ENCODE data around the gene PC. TPM values are rescaled to one million over a fixed set of nuclear protein-coding genes. Genes with fewer than 3 reads are reported as not detected.

The PC gene
- total RNA-seq, 5 donors from 2014 or later (not counting 1 experiment from before 2014, with no cell fraction given) = 6.2 to 10.0 (median 7.4) TPM

- Mint-ChIP-seq H3K4me3 (no peak overlapping the region), H3K27ac (no peak overlapping the region), H3K27me3 (no peaks in the 10 kb centered on the region), H3K4me1 (no peaks in the 10 kb centered on the region), H3K36me3 (no peaks in the 10 kb centered on the region), H3K9me3 (no peaks in the 10 kb centered on the region)
- no peak overlapping the region for H3K27ac ChIP-seq (ENCODE audit: low read length)
- ChIA-PET CTCF (no interaction called here), POLR2A (no interaction called here)
- H3K27me3 ChIP-seq (replicated peaks in 1 of 2; ENCODE audit: control insufficient read depth in 2 of 2, extremely low read depth in 1 of 2, insufficient read depth in 2 of 2, low read length in 1 of 2) = peaks cover 0 to 8% of the 10 kb centered on the region in 2 experiments
- H3K9me3 ChIP-seq = no peaks in the 10 kb centered on the region
- H3K4me3 ChIP-seq (ENCODE audit: control insufficient read depth in 1 of 2, extremely low read depth in 1 of 2, low read length in 1 of 2) = no peak overlapping the region
- H3K36me3 ChIP-seq (ENCODE audit: control insufficient read depth in 2 of 2, extremely low read depth in 1 of 2, insufficient read depth in 1 of 2, low read length in 1 of 2) = no peaks in the 10 kb centered on the region
- DNase-seq = no peak
- no peaks in the 10 kb centered on the region for H3K4me1 ChIP-seq (ENCODE audit: control insufficient read depth in 1 of 2, extremely low read depth in 1 of 2, insufficient read depth in 2 of 2, low read length in 2 of 2)
- 84% methylated on average over 5 of the region's 8 CpGs for WGBS (ENCODE audit: insufficient coverage)
- no peak for ATAC-seq (replicated peaks in 1 of 4)
These were observed 53.1 kb downstream of the PC start for GRCh38 chr11:66904981-66905521.

- no peaks in the 10 kb centered on the region for H3K9me3 Mint-ChIP-seq
- no peak for DNase-seq
These were observed 53.6 kb downstream of the PC start for GRCh38 chr11:66904561-66904960.

GRCh38 chr11:66904055-66904454 is 54.1 kb downstream of the PC start:
- CTCF ChIA-PET = no interaction called here
- no peaks in the 10 kb centered on the region for H3K4me1 Mint-ChIP-seq

More at GRCh38 chr11:66904561-66904960, 53.6 kb downstream of the PC start:
- CTCF ChIA-PET = no interaction called here
- POLR2A ChIA-PET = no interaction called here
- Histone ChIP-seq H3K4me1 (ENCODE audit: control insufficient read depth in 1 of 2, extremely low read depth in 1 of 2, insufficient read depth in 2 of 2, low read length in 2 of 2) (no peaks in the 10 kb centered on the region), H3K4me3 (ENCODE audit: control insufficient read depth in 1 of 2, extremely low read depth in 1 of 2, low read length in 1 of 2) (no peak overlapping the region), H3K9me3 (no peaks in the 10 kb centered on the region), H3K27me3 (replicated peaks in 1 of 2; ENCODE audit: control insufficient read depth in 2 of 2, extremely low read depth in 1 of 2, insufficient read depth in 2 of 2, low read length in 1 of 2) (peaks cover 0 to 8% of the 10 kb centered on the region in 2 experiments), H3K27ac (ENCODE audit: low read length) (no peak overlapping the region), H3K36me3 (ENCODE audit: control insufficient read depth in 2 of 2, extremely low read depth in 1 of 2, insufficient read depth in 1 of 2, low read length in 1 of 2) (no peaks in the 10 kb centered on the region)
- H3K27me3 Mint-ChIP-seq = no peaks in the 10 kb centered on the region
- no CpG with 5 or more reads among the region's 6 CpGs for WGBS (ENCODE audit: insufficient coverage)
- H3K36me3 Mint-ChIP-seq = no peaks in the 10 kb centered on the region
- H3K4me3 Mint-ChIP-seq = no peak overlapping the region
- no peak for ATAC-seq (replicated peaks in 1 of 4)
- H3K27ac Mint-ChIP-seq = no peak overlapping the region
- H3K4me1 Mint-ChIP-seq = no peaks in the 10 kb centered on the region

GRCh38 chr11:66902486-66903177 is 55.6 kb downstream of the PC start:
- no peaks in the 10 kb centered on the region for H3K9me3 Mint-ChIP-seq
- ChIA-PET POLR2A (interaction anchor here in 1 of 2 donors (0.5 kb wide), 1 partner anchor 216 kb away, joined by 4 read pairs; no protein-coding TSS in a partner anchor), CTCF (no interaction called here)
- no peaks in the 10 kb centered on the region for H3K36me3 ChIP-seq (ENCODE audit: control insufficient read depth in 2 of 2, extremely low read depth in 1 of 2, insufficient read depth in 1 of 2, low read length in 1 of 2)
- H3K4me1 Mint-ChIP-seq = no peaks in the 10 kb centered on the region
- H3K9me3 ChIP-seq = no peaks in the 10 kb centered on the region
- peaks cover 0 to 9% of the 10 kb centered on the region in 2 experiments for H3K27me3 ChIP-seq (replicated peaks in 1 of 2; ENCODE audit: control insufficient read depth in 2 of 2, extremely low read depth in 1 of 2, insufficient read depth in 2 of 2, low read length in 1 of 2)
- H3K27ac ChIP-seq (ENCODE audit: low read length) = no peak overlapping the region
- H3K4me1 ChIP-seq (ENCODE audit: control insufficient read depth in 1 of 2, extremely low read depth in 1 of 2, insufficient read depth in 2 of 2, low read length in 2 of 2) = no peaks in the 10 kb centered on the region
- no peaks in the 10 kb centered on the region for H3K27me3 Mint-ChIP-seq
- H3K27ac Mint-ChIP-seq = no peak overlapping the region
- DNase-seq (no peak), ATAC-seq (replicated peaks in 1 of 4) (no peak)
- no peak overlapping the region for H3K4me3 Mint-ChIP-seq
- WGBS (ENCODE audit: insufficient coverage) = 100% methylated on average over 2 of the region's 15 CpGs
- H3K36me3 Mint-ChIP-seq = no peaks in the 10 kb centered on the region
- no peak overlapping the region for H3K4me3 ChIP-seq (ENCODE audit: control insufficient read depth in 1 of 2, extremely low read depth in 1 of 2, low read length in 1 of 2)

More at GRCh38 chr11:66904055-66904454, 54.1 kb downstream of the PC start:
- Histone ChIP-seq H3K27ac (ENCODE audit: low read length) (no peak overlapping the region), H3K4me1 (ENCODE audit: control insufficient read depth in 1 of 2, extremely low read depth in 1 of 2, insufficient read depth in 2 of 2, low read length in 2 of 2) (no peaks in the 10 kb centered on the region), H3K9me3 (no peaks in the 10 kb centered on the region), H3K27me3 (replicated peaks in 1 of 2; ENCODE audit: control insufficient read depth in 2 of 2, extremely low read depth in 1 of 2, insufficient read depth in 2 of 2, low read length in 1 of 2) (peaks cover 0 to 9% of the 10 kb centered on the region in 2 experiments), H3K36me3 (ENCODE audit: control insufficient read depth in 2 of 2, extremely low read depth in 1 of 2, insufficient read depth in 1 of 2, low read length in 1 of 2) (no peaks in the 10 kb centered on the region), H3K4me3 (ENCODE audit: control insufficient read depth in 1 of 2, extremely low read depth in 1 of 2, low read length in 1 of 2) (no peak overlapping the region)
- WGBS (ENCODE audit: insufficient coverage) = 90% methylated on average over 3 of the region's 3 CpGs
- no peaks in the 10 kb centered on the region for H3K27me3 Mint-ChIP-seq
- no peak overlapping the region for H3K27ac Mint-ChIP-seq
- ATAC-seq (replicated peaks in 1 of 4) = no peak
- H3K9me3 Mint-ChIP-seq = no peaks in the 10 kb centered on the region
- no peak for DNase-seq
- H3K4me3 Mint-ChIP-seq = no peak overlapping the region
- POLR2A ChIA-PET = no interaction called here
- H3K36me3 Mint-ChIP-seq = no peaks in the 10 kb centered on the region

- no peak for ATAC-seq (replicated peaks in 1 of 4)
- POLR2A ChIA-PET = interaction anchor here in 1 of 2 donors (0.5 kb wide), 1 partner anchor 217 kb away, joined by 4 read pairs; no protein-coding TSS in a partner anchor
- Mint-ChIP-seq H3K4me1 (no peaks in the 10 kb centered on the region), H3K4me3 (no peak overlapping the region), H3K27ac (no peak overlapping the region), H3K9me3 (no peaks in the 10 kb centered on the region), H3K36me3 (no peaks in the 10 kb centered on the region), H3K27me3 (no peaks in the 10 kb centered on the region)
- no peaks in the 10 kb centered on the region for H3K9me3 ChIP-seq
- peaks cover 0 to 9% of the 10 kb centered on the region in 2 experiments for H3K27me3 ChIP-seq (replicated peaks in 1 of 2; ENCODE audit: control insufficient read depth in 2 of 2, extremely low read depth in 1 of 2, insufficient read depth in 2 of 2, low read length in 1 of 2)
- CTCF ChIA-PET = no interaction called here
- DNase-seq = no peak
- no peak overlapping the region for H3K4me3 ChIP-seq (ENCODE audit: control insufficient read depth in 1 of 2, extremely low read depth in 1 of 2, low read length in 1 of 2)
- no peaks in the 10 kb centered on the region for H3K36me3 ChIP-seq (ENCODE audit: control insufficient read depth in 2 of 2, extremely low read depth in 1 of 2, insufficient read depth in 1 of 2, low read length in 1 of 2)
- H3K4me1 ChIP-seq (ENCODE audit: control insufficient read depth in 1 of 2, extremely low read depth in 1 of 2, insufficient read depth in 2 of 2, low read length in 2 of 2) = no peaks in the 10 kb centered on the region
- 94% methylated on average over 6 of the region's 7 CpGs for WGBS (ENCODE audit: insufficient coverage)
- no peak overlapping the region for H3K27ac ChIP-seq (ENCODE audit: low read length)
These were observed 56.2 kb downstream of the PC start for GRCh38 chr11:66901964-66902390.

GRCh38 chr11:66894141-66894540 is 64.0 kb downstream of the PC start:
- ChIA-PET CTCF (no interaction called here), POLR2A (no interaction called here)
- WGBS (ENCODE audit: insufficient coverage) = 88% methylated on average over 1 of the region's 2 CpGs
- no peak overlapping the region for H3K27ac ChIP-seq (ENCODE audit: low read length)
- Mint-ChIP-seq H3K4me1 (peaks cover 0 to 3% (median 0%) of the 10 kb centered on the region in 3 donors), H3K9me3 (no peaks in the 10 kb centered on the region), H3K4me3 (no peak overlapping the region), H3K36me3 (no peaks in the 10 kb centered on the region), H3K27me3 (peaks cover 0 to 3% of the 10 kb centered on the region in 2 donors), H3K27ac (no peak overlapping the region)
- no peak for DNase-seq
- H3K27me3 ChIP-seq (replicated peaks in 1 of 2; ENCODE audit: control insufficient read depth in 2 of 2, extremely low read depth in 1 of 2, insufficient read depth in 2 of 2, low read length in 1 of 2) = peaks cover 0 to 8% of the 10 kb centered on the region in 2 experiments
- ATAC-seq (replicated peaks in 1 of 4) = no peak
- no peaks in the 10 kb centered on the region for H3K9me3 ChIP-seq
- H3K4me1 ChIP-seq (ENCODE audit: control insufficient read depth in 1 of 2, extremely low read depth in 1 of 2, insufficient read depth in 2 of 2, low read length in 2 of 2) = no peaks in the 10 kb centered on the region
- no peaks in the 10 kb centered on the region for H3K36me3 ChIP-seq (ENCODE audit: control insufficient read depth in 2 of 2, extremely low read depth in 1 of 2, insufficient read depth in 1 of 2, low read length in 1 of 2)
- H3K4me3 ChIP-seq (ENCODE audit: control insufficient read depth in 1 of 2, extremely low read depth in 1 of 2, low read length in 1 of 2) = no peak overlapping the region
